ENCODE results near the gene SMAD1. TPM values are rescaled to one million over a fixed set of nuclear protein-coding genes. Genes with fewer than 3 reads are reported as not detected.

SMAD1 gene
- total and polyA plus RNA-seq, 11 donors, result 1.8 to 21.4 (median 14.8) TPM

- Histone ChIP-seq H3K36me3 (no peaks in the 10 kb centered on the region), H3K27ac (no peak overlapping the region), H3K27me3 (no peaks in the 10 kb centered on the region), H3K9me3 (peaks cover 0 to 19% (median 9%) of the 10 kb centered on the region in 12 donors), H3K4me1 (no peaks in the 10 kb centered on the region), H3K4me3 (no peak overlapping the region)
- DNase-seq (no peak), ATAC-seq (no peak)
- intact Hi-C loops (cut with DNase I), result loop anchor here in 1 of 10 donors (5.0 kb wide), 1 partner anchor 385 kb away; no protein-coding TSS in a partner anchor
- TF ChIP-seq CTCF (IDR thresholded peaks at IDR 0.05) (no peak), POLR2A (IDR thresholded peaks at IDR 0.05) (no peak)
- WGBS, 4 donors, result 82 to 94% (median 90%) methylated on average over 4 of the region's 4 CpGs
Observed at GRCh38 chr4:145602129-145602760, 120.6 kb downstream of the SMAD1 start.

GRCh38 chr4:145605941-145606340 lies 124.3 kb downstream of the SMAD1 start:
- Histone ChIP-seq H3K4me3 (no peak overlapping the region), H3K27me3 (no peaks in the 10 kb centered on the region), H3K36me3 (no peaks in the 10 kb centered on the region), H3K27ac (no peak overlapping the region), H3K9me3 (peaks cover 0 to 19% (median 9%) of the 10 kb centered on the region in 12 donors), H3K4me1 (peaks cover 0 to 4% (median 0%) of the 10 kb centered on the region in 12 donors)
- ATAC-seq, result no peak
- intact Hi-C loops (cut with DNase I), result loop anchor here in 1 of 10 donors (5.0 kb wide), 1 partner anchor 44 kb away; no protein-coding TSS in a partner anchor
- no peak for TF ChIP-seq CTCF (IDR thresholded peaks at IDR 0.05)
- TF ChIP-seq POLR2A (IDR thresholded peaks at IDR 0.05), result no peak
- DNase-seq, result no peak

Other genes with a start within 250 kb of the SMAD1 start
- gene MMAA, start 137.5 kb downstream of the SMAD1 start, total RNA-seq, result 10 to 100 TPM in 2 of 9 donors, 1 to 10 TPM in 7; 3.3 to 12.6 (median 8.7) TPM
- gene MMAA, start 137.5 kb downstream of the SMAD1 start, polyA plus RNA-seq, result 1 to 10 TPM; 3.6 to 4.0 TPM
- gene C4orf51, start 198.3 kb downstream of the SMAD1 start, total RNA-seq, result not detected
- gene C4orf51, start 198.3 kb downstream of the SMAD1 start, polyA plus RNA-seq, result not detected